Stimulated activated naive CD4-positive, alpha-beta T cell treated with Interleukin-2 at 50 U/mL for 16 hours (primary cell): Measurements from ENCODE around the gene ZNF750.

Source experiments
- DNase-seq: peaks from one replicate; lab custom pipeline; 2025; lab: John Stamatoyannopoulos, UW

The ZNF750 gene

GRCh38 chr17:82835122-82835521 lies 4.7 kb downstream of the ZNF750 start:
- DNase-seq: no peak

GRCh38 chr17:82832881-82833475 lies 6.8 kb downstream of the ZNF750 start:
- no peak for DNase-seq

GRCh38 chr17:82832411-82832810 lies 7.4 kb downstream of the ZNF750 start:
- no peak for DNase-seq

- no peak for DNase-seq
Measured at GRCh38 chr17:82831818-82832200, 8.0 kb downstream of the ZNF750 start.

- no peak for DNase-seq
Measured at GRCh38 chr17:82831041-82831817, 8.6 kb downstream of the ZNF750 start.

- DNase-seq: no peak
Measured at GRCh38 chr17:82830249-82830661, 9.6 kb downstream of the ZNF750 start.

GRCh38 chr17:82828875-82829487 lies 10.8 kb downstream of the ZNF750 start:
- DNase-seq: no peak

GRCh38 chr17:82826956-82827355 lies 12.9 kb downstream of the ZNF750 start:
- DNase-seq: no peak

GRCh38 chr17:82826211-82826610 lies 13.6 kb downstream of the ZNF750 start:
- no peak for DNase-seq

GRCh38 chr17:82825540-82826124 lies 14.2 kb downstream of the ZNF750 start:
- DNase-seq: no peak

- DNase-seq: no peak
Measured at GRCh38 chr17:82823004-82823403, 16.8 kb downstream of the ZNF750 start.

GRCh38 chr17:82822281-82822680 lies 17.5 kb downstream of the ZNF750 start:
- no peak for DNase-seq

GRCh38 chr17:82821554-82821953 lies 18.3 kb downstream of the ZNF750 start:
- no peak for DNase-seq

- no peak for DNase-seq
Measured at GRCh38 chr17:82820278-82821251, 19.3 kb downstream of the ZNF750 start.

GRCh38 chr17:82817947-82818346 lies 21.9 kb downstream of the ZNF750 start:
- no peak for DNase-seq

GRCh38 chr17:82816358-82816757 lies 23.5 kb downstream of the ZNF750 start:
- DNase-seq: no peak

GRCh38 chr17:82815790-82816305 lies 24.0 kb downstream of the ZNF750 start:
- DNase-seq: no peak

GRCh38 chr17:82815354-82815753 lies 24.5 kb downstream of the ZNF750 start:
- DNase-seq: no peak

- no peak for DNase-seq
Measured at GRCh38 chr17:82814834-82815233, 25.0 kb downstream of the ZNF750 start.

GRCh38 chr17:82813299-82814051 lies 26.3 kb downstream of the ZNF750 start:
- DNase-seq: no peak

GRCh38 chr17:82812601-82813000 lies 27.2 kb downstream of the ZNF750 start:
- DNase-seq: no peak
